Breast epithelium (tissue), 4 donors: Measurements from ENCODE around the gene ARPP21. TPM values are rescaled to one million over a fixed set of nuclear protein-coding genes. Genes with fewer than 3 reads are reported as not detected.

Experiments used
- DNase-seq, 2 donors: peaks; one replicate each; pipeline ENCODE4 v3.0.0-alpha.2; 2019; ENCODE audit warnings: low spot score in 2 of 2
- H3K27ac ChIP-seq, 2 donors: fragments of 200-600 bp; sonication (generic) in 1 of 2; one replicate each; pipeline ENCODE4 v1.5.1; 2016 to 2019; ENCODE audit warnings: mild to moderate bottlenecking in 1 of 2
- H3K27me3 ChIP-seq, 2 donors: fragments of 200-600 bp; sonication (generic) in 1 of 2; one replicate each; pipeline versions ENCODE4 v1.5.1 to v1.6.0; 2017 to 2019; ENCODE audit warnings: control low read depth in 1 of 2, mild to moderate bottlenecking in 1 of 2
- H3K36me3 ChIP-seq: fragments of 200-600 bp; one replicate; pipeline ENCODE4 v1.5.1; 2019
- H3K4me1 ChIP-seq, 2 donors: fragments of 200-600 bp; sonication (generic); one replicate each; pipeline ENCODE4 v1.5.1; 2016 to 2019; ENCODE audit warnings: control low read depth in 1 of 2
- H3K4me3 ChIP-seq, 3 donors: fragments of 200-600 bp; sonication (generic); 1 replicate in 2 of 3; 2 replicates in 1 of 3; pipeline ENCODE4 v1.5.1; 2016 to 2019; ENCODE audit warnings: mild to moderate bottlenecking in 3 of 3, moderate library complexity in 2 of 3
- H3K9me3 ChIP-seq, 2 donors: fragments of 200-600 bp; sonication (generic) in 1 of 2; one replicate each; pipeline ENCODE4 v1.5.1; 2016 to 2019; ENCODE audit warnings: control low read depth in 1 of 2
- CTCF ChIP-seq, 3 donors: fragments of 450-650 bp; IDR thresholded peaks; one replicate each; pipeline ENCODE4 v1.5.1; 2016 to 2017; ENCODE audit warnings: antibody characterized with exemption in 3 of 3, mild to moderate bottlenecking in 3 of 3, moderate library complexity in 3 of 3
- POLR2A ChIP-seq: fragments of 450-650 bp; IDR thresholded peaks from one replicate; pipeline ENCODE4 v1.6.1; 2016; ENCODE audit warnings: antibody characterized with exemption, mild to moderate bottlenecking, moderate library complexity
- POLR2AphosphoS5 ChIP-seq, 3 donors: sonication (generic); formaldehyde crosslinking; IDR thresholded peaks; one replicate each; pipeline ENCODE4 v1.6.1; 2017; ENCODE audit warnings: antibody characterized with exemption in 3 of 3
- intact Hi-C: fragments of 100-400 bp; cut with DNase I; formaldehyde crosslinking; loops from one replicate; pipeline ENCODE4 v1.15.1; 2023; ENCODE audit warnings: low total_unique reads
- total RNA-seq, 3 donors: library from RNA; depleted of rRNA; stranded (reverse); fragments of >200 nt; gene quantifications; one replicate each; pipeline ENCODE4 v1.1.0, GENCODE V29; 2016

The ARPP21 gene
- total RNA-seq, 3 donors from 2014 or later: 0.16 TPM; not detected in 2

DNA sequence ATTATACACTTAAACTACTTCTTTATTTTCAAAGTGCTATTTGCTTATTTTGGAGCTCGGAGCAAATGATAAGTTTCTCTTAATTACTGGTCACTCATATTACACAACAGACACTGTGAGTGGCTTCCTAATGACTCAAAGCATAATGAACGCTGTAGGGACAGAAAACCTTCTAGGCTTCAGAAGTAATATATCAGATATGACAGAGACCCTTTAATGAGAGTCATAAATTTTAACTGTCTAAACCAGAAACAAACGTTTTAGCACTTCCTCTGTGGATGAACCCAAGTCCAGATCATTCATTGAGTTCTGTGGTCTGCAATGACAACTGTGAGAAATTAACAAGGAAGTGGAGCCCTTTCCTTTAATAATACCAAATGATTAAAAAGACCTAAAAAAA is 66.6 kb downstream of the ARPP21 start:
- Histone ChIP-seq H3K9me3 (no peaks in the 10 kb centered on the region), H3K27ac (no peak overlapping the region), H3K4me1 (no peaks in the 10 kb centered on the region), H3K27me3 (no peaks in the 10 kb centered on the region), H3K36me3 (no peaks in the 10 kb centered on the region), H3K4me3 (no peak overlapping the region)
- intact Hi-C loops: no loop called here
- TF ChIP-seq POLR2AphosphoS5 (IDR thresholded peaks at IDR 0.05) (no peak), POLR2A (no peak), CTCF (IDR thresholded peaks at IDR 0.05) (no peak)
- DNase-seq: no peak

DNA sequence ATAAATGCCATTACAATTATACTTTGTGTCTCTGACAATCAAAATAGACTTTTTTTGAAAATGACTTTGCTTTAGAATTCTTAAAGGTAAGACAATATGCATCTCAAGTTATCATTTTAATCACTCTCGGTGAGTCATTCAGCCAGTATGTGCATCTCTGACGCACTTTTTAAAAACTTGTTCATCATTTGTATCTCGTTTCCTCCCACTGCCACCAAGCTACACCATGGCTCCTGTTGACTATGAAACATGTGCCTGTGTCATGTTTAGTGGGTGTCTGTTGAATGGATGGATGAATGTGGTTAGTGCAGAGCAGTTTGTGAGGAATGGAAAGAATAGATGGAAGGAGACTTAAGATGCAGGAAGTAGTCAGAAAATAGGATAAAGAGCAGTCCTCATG is 68.6 kb downstream of the ARPP21 start:
- no peaks in the 10 kb centered on the region for H3K27me3 ChIP-seq
- DNase-seq: no peak
- H3K4me1 ChIP-seq: no peaks in the 10 kb centered on the region
- no peaks in the 10 kb centered on the region for H3K36me3 ChIP-seq
- H3K9me3 ChIP-seq: no peaks in the 10 kb centered on the region
- no peak overlapping the region for H3K4me3 ChIP-seq
- no peak overlapping the region for H3K27ac ChIP-seq
- intact Hi-C loops: no loop called here
- TF ChIP-seq POLR2A (no peak), CTCF (IDR thresholded peaks at IDR 0.05) (no peak), POLR2AphosphoS5 (IDR thresholded peaks at IDR 0.05) (no peak)

DNA sequence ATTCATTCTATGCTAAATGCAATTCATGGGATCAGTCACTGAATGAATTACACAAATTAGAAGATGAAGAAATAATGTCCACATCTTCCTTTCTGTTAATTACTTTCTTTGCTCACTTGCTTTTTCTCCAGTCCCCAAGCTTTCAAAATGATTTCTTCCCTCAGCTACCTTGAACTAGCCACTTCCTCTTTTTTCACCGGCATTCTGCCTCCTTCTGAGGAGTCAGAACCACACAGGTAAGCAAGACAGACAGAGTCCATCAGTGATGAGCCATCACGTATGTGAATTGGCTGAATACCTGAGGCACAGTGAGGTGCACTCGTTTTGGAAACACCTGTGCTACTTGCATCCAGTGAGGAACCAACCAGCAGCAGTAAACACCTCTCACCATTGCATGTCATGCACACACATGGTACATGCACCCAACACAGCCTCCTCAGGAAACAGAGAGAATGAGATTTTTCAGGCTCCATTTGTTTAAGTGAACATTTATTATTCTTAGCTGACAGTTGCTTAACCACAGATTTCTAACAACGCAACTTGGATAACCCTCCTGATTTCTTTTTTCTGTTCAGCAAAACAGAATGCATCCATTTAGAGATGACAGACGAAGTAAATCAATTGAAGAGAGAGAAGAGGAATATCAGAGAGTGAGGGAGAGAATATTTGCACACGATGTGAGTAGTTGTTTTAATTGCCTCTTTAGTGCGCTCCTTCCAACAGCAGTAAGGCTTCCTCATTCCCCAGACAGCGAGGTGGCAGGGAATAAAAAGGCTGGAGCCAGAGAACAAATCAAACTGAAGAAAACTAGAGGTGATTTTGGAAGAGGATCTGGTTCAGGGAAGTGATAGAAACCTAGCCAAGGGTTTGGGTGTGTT is 69.3 kb downstream of the ARPP21 start:
- TF ChIP-seq POLR2AphosphoS5 (IDR thresholded peaks at IDR 0.05): no peak
- TF ChIP-seq POLR2A: no peak
- TF ChIP-seq CTCF (IDR thresholded peaks at IDR 0.05): no peak
- intact Hi-C loops: no loop called here
- H3K9me3 ChIP-seq: no peaks in the 10 kb centered on the region

DNA sequence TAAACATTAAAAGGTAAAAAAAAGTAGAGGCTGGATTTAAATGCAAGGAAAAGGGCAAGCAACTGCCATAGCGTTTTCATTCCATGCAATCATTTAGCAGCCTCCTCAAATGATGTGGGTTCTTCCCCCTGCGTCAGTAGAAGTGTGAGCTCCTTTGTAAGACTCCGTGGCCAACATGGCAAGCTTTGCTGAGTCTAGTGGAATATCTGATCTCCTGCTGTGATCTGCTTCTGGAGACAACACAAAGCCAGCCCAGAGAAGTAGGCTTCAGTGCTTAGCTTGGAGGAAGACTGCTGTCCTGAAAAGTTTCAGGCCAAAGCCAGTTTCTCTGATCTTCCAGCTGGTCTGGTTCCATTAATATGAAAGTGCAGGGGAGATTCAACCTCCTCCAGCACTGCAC is 70.4 kb downstream of the ARPP21 start:
- H3K4me1 ChIP-seq: no peaks in the 10 kb centered on the region
- no peak overlapping the region for H3K4me3 ChIP-seq

More for the DNA sequence above, 69.3 kb downstream of the ARPP21 start:
- no peak for DNase-seq
- no peaks in the 10 kb centered on the region for H3K4me1 ChIP-seq
- no peak overlapping the region for H3K4me3 ChIP-seq
- no peaks in the 10 kb centered on the region for H3K36me3 ChIP-seq
- no peak overlapping the region for H3K27ac ChIP-seq
- no peaks in the 10 kb centered on the region for H3K27me3 ChIP-seq

GRCh38 chr3:35710554-35710953 is 71.2 kb downstream of the ARPP21 start:
- Histone ChIP-seq H3K9me3 (no peaks in the 10 kb centered on the region), H3K36me3 (no peaks in the 10 kb centered on the region), H3K4me3 (no peak overlapping the region), H3K27ac (no peak overlapping the region), H3K27me3 (no peaks in the 10 kb centered on the region), H3K4me1 (no peaks in the 10 kb centered on the region)
- no peak for DNase-seq
- TF ChIP-seq POLR2A (no peak), CTCF (IDR thresholded peaks at IDR 0.05) (no peak), POLR2AphosphoS5 (IDR thresholded peaks at IDR 0.05) (no peak)
- intact Hi-C loops: no loop called here

More for the DNA sequence above, 70.4 kb downstream of the ARPP21 start:
- H3K9me3 ChIP-seq: no peaks in the 10 kb centered on the region
- no peak for DNase-seq
- H3K27ac ChIP-seq: no peak overlapping the region
- H3K36me3 ChIP-seq: no peaks in the 10 kb centered on the region
- intact Hi-C loops: no loop called here
- TF ChIP-seq POLR2A: no peak
- H3K27me3 ChIP-seq: no peaks in the 10 kb centered on the region
